Measurements from ENCODE around the gene WDR44.

DNA sequence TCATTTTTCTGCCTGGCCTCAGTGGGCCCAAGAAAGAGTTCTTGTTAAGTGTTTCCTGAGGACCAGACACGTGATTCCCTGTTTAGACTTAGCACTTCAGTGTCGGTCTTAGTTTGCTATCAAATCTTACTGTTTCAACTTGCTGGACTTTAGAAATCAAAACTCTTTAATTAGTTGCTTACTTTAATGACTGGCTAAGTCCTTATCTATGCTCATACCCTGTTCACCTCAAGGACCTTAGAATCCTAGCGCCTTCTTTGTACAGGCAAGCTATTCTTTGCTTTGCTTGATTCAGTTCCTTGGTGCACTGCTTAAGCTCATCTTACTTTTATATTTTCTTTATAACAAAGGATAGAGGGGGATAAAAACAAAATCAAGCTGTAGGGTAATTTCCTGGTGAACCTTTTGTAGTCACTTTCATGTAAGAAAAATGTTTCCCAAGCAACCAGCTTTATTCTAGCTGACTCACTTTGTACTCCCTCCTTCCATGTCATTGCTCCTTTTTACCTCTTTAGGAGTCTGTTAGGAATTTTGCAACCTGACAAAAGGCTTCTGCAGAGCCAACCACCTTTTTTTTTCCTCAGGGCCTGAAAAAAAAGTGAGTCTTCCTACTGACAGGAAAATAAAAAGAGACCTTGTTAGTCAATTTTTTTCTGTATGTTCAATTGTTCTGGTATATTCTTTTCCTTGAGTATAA lies 14.7 kb downstream of the WDR44 start:
- no peak for TF ChIP-seq CTCF (IDR thresholded peaks at IDR 0.05)
- no peak for TF ChIP-seq EZH2 (IDR thresholded peaks at IDR 0.05; ENCODE audit: borderline replicate concordance, insufficient read depth, low read depth, low read length, poor library complexity, severe bottlenecking)
